Stimulated activated CD4-positive, alpha-beta T cell treated with anti-CD3 and anti-CD28 coated beads, Interleukin-4, amount 100 ng/mL, for 4 hours (primary cell): ENCODE results near the gene CD200R1.

Experiments
- DNase-seq, 2 experiments: peaks; one replicate each; pipeline ENCODE4 v3.0.0-alpha.2; 2020

The CD200R1 gene

GRCh38 chr3:112884678-112885290 lies 90.1 kb downstream of the CD200R1 start:
- DNase-seq = no peak

- DNase-seq = no peak
Observed at GRCh38 chr3:112881891-112882290, 93.0 kb downstream of the CD200R1 start.

GRCh38 chr3:112875561-112875960 lies 99.3 kb downstream of the CD200R1 start:
- no peak for DNase-seq

GRCh38 chr3:112874725-112875124 lies 100.2 kb downstream of the CD200R1 start:
- no peak for DNase-seq

GRCh38 chr3:112873632-112874031 lies 101.3 kb downstream of the CD200R1 start:
- DNase-seq = no peak

- DNase-seq = no peak
Observed at GRCh38 chr3:112871735-112872134, 103.2 kb downstream of the CD200R1 start.
